GF-D8 (cell line): Measurements from ENCODE around the gene CTNNBIP1.

ENCODE experiments used
- DNase-seq: peaks from one replicate; lab custom pipeline; 2025; lab: John Stamatoyannopoulos, UW

CTNNBIP1 gene

DNA sequence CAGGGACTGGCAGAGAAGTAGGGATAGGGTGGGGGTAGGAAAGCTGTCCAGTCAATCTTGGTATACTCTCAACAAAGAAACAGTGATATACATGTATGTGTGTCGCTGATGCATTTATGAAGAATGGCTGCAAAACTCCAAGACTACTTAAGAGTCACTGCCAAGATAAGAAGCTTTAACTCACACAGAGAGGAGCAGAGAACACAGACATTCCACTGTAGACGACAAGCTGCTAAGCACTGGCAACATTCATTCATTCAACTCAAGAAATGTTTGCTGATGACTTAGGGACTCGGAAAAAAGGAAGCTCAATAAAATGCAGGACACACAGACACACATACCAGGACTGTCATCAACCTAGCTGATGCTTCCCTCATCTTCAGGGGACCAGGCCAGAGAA is 5.5 kb downstream of the CTNNBIP1 start:
- DNase-seq, result no peak

DNA sequence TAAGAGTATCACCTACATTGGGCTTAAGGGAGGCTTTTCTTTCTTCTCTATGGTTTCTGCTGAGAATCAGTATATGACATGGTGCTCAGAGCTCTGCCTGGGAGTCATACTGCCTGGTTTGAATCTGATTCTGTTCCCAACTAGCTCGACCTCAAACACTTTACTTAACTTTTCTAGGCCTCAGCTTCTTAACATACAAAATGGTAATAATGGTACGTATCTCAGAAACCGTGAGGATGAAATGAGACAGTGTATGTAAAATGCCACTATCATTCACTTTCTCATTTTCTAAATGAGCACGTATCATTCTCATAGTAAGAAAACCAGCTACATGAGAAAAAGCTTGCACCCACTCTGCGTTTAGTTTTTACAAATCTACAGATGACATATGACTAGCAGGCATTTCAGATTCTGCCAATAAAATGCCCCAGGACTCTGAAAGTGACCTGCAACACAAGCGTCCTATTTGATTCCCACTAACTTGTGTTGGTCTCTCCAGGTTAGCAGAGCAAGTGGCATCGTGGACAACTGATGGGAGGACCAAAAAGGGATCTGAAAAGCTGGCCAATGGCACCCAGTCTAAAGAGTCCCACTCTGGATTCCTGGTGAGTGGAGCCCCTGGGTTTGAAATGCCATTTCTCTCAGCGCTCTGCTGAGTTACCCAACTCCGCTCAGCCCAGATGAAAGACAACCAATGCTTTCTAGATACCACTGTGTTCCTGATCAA is 6.1 kb downstream of the CTNNBIP1 start:
- DNase-seq, result no peak

DNA sequence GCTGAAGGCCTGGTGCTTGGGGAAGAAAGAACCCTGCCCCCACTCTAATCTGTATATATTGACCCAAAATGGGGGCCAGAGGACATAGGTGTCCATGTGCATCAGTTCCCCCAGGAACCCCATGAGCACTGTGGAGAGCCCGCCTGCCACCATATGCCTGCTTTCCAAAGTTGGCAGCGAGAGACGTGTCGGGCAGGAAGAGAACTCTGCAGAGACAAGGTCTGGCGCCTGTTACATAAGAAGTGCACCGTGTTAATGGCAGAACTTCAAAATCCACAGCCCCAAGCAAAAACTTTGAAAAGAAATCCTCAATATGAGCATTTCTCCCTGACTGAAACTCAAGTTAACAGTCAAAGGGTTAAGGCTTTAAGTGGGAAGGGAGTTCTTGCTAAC is 8.0 kb downstream of the CTNNBIP1 start:
- DNase-seq, result no peak

DNA sequence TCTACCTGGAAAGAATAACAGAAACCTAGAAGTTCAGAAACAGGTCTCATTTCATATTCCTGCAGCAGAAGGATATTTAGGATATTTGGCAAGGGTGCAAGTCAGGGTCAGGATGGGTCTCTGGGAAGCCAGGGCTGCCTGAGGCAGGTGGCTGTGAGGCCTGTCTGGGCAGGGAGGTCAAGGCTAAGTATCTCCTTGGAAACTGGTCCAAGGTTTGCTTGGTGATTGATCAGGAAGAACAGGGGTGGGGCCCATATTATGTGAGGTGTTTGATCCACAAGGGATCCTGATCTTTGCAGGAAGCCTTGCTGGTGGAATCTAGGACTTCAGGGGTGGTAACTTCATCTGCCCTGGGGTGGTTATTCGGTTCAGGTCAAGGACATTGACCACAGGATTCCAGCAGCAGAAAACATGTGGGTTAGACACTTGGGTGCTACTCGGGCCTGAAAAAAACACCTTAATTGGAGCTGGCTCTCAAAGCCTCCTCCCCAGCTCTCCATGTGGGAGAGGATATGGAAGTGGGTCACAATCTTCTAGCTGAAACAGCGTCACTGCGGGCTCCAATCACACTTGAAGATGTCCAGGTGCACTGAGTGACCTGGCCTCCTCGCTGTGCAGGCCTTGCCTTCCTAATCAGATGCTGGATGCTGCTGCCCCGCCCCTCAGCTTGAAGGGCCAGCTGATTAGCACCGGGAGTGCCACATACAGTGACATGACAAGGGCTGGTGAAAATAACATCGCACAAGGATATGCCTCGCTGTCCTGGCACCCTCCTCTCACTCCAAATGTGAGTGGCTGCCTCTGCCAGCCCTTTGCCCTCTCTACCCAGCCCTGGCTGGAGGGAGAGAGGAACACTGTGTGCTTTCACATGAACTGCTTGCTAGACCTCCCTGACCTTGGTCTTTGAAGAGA is 8.7 kb downstream of the CTNNBIP1 start:
- DNase-seq, result no peak

DNA sequence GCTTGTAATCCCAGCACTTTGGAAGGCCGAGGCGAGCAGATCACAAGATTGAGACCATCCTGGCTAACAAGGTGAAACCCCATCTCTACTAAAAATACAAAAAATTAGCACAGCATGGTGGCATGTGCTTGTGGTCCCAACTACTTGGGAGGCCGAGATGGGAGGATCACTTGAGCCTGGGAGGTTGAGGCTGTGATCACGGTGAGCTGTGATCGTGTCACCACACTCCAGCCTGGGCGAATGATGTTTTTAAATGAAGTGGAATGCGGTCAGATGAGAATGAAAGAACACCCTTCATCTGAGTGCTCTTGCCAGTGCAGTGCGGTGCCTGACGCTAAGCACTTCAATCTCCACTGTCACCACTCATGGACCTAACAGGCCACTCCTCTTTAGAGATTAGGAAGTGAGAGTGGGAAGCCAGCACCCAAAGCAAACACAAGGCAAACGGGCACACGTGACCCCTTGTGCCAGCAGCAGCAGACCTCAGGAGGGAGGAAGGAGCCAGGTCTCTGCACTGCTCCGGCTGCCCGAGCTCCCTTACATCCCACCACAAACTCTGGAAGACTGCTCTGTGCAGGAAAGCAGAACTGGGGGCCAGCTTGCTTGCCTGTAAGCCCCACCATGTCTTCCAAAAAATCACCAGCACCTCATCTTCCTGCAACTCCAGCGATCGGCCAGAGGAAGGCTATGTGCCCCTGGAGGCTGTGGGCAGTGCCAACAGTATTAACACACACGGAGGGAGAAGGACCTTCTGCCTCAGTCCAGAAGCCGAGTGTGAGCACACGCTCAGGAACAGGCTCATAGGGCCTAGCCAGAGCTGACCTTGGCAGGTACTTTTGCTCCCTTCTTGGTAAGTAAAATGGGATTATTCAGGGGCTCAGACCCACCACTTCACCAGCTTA is 9.7 kb downstream of the CTNNBIP1 start:
- DNase-seq, result peak; percentile 69

DNA sequence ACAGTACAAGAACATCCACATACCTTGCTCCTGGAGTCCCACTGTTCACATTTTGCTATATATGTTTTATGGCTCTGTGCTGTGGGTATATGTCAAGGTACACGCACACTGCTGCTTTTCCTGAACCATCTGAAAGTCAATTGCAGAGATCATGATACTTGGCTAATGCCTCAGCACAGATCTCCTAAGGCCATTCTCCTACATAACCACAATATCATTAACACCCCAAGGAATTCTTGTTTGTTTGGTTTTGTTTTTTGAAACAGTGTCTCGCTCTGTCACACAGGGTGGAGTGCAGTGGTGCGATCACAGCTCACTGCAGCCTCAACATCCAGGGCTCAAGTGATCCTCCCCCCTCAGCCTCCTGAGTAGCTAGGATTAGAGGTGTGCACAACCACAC is 16.0 kb downstream of the CTNNBIP1 start:
- no peak for DNase-seq

DNA sequence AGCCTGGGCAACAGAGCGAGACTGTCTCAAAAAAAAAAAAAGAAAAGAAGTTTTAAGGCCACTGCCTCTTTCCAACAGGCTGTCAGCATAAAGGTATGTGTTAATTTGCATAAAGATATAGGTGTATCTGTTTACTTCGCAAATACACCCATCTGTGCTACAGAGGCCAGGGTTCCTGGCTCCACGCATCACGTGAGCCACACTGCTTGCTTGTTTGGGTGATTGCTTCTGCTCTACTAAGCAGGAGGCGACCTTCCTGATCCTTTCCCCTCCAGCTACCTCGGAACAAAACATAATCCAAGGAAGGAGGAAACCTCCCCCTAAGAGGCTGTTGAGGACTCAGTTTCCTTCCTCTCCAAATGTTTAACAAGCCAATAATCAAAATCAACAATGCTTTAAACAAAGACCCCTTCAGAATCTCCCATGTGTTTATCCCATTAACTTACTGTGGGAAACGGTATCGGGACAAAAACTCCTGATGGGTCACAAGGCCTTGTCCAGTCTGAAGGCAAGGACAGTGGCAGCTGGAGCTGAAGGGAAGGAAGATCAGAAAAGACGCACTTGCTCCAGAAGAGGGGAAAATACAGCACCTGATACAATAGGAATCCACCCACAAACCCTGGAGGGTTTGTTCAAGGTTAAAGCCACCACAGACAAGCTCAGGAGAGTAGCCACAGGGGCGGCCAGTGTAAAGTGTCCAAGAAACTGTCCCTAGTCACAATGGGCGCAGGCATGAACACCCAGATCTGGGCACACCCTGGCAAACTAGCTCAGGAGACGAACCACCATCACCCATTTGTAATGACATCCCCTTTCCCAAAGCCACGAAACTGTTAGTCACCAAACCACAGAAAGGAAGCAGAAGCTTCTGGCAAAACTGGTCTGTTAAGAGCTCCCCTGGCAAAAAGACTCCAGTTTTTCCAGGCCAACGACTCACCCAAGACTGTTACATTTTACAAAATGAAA is 17.2 kb downstream of the CTNNBIP1 start:
- DNase-seq, result peak; percentile 83

DNA sequence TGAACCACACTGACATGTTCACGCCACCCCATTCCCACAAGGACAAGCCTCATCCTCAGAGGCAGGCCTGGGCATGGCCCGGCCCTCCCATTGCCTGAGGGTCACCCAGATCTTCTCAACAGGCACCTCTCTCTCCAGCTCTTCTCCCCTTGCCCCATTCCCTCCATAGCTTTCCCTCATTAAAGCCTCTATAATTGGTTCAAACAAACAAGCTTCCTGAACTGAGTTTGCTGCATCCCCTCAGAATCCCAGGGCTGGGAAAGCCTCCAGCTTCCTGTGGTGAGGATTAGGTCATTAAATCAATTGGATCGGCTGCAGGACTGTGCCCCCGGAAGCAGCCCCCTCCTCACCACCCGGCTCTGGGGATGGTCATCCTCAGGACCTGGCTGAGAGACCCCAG is 18.9 kb downstream of the CTNNBIP1 start:
- DNase-seq, result no peak

DNA sequence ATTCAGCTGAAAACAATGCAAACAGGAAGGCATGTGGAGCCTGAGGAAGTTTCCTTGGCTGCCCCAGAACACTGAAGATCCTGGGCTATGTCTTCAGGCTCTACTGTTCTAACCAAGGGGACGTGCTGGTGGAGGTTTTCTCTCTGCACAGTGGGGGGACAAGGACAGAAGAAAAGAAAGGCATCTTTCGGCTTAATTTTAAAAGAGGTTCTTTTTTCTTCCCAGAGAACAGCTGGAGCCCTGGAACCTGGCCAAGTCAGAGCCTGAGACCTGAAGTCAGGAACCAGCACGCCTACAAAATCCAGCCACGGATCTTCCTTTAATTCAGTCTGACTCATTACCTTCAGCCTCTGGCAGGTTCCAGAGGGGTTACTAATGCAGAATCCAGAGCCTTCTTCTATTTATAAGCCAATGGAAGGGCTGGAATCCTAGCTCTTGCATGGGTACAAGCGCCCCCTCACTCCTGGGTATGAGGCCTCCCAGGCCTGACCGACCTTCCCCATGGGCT is 19.8 kb downstream of the CTNNBIP1 start:
- DNase-seq, result no peak

DNA sequence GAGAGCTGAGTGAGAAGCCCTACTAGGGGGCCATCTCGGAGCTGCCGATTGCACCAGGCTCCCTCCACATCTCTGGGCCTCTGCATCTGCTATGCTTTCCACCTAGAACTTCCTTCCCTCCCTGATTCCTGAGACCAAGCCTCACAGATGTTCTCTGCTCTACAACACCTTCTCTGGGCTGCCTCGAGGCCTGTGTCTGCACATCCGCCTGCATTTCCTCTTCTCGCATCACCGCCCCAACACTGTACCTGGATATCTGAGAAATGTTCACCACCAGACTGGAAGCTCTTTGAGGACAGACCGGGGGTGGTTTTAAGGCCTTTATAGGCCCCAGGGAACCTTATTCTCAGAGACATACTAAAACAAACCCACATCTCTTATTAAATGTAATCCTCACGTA is 20.7 kb downstream of the CTNNBIP1 start:
- no peak for DNase-seq

DNA sequence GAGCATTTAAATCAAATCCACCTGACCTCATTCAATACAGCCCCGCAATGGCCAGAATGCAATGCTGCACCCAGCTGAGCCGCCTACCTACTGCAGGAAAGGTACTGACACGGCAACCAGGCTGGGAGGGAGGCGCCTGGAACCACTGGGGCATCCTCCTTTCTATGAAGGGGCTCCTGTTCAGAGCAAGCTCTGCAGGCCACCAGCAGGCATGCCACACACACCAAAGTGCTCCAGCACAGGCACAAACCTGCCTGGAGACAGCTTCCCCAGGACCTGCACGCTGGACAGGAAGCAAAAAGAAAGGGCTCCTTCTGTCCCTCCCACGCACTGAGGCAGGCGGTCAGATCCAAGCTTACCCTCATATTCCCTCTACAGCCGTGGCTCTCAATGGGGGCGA is 21.2 kb downstream of the CTNNBIP1 start:
- no peak for DNase-seq

DNA sequence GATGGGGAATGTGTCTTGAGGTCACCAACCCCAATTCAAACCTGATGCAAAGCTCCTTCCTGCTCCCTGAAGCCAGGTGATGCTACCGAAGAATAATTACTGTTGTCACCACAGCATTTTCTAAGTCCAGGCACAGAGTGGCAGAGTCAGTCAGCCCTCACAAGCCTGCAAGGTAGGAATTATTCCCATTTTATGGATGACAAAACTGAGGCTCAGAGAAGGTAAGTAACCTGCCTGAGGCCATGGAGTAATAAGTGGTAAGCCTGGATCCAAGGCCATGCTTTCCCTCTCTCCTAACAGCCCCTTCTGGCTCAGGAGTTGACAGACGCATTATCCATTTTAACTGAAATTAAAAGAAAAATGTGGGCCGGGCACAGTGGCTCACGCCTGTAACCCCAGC is 23.0 kb downstream of the CTNNBIP1 start:
- DNase-seq, result no peak

DNA sequence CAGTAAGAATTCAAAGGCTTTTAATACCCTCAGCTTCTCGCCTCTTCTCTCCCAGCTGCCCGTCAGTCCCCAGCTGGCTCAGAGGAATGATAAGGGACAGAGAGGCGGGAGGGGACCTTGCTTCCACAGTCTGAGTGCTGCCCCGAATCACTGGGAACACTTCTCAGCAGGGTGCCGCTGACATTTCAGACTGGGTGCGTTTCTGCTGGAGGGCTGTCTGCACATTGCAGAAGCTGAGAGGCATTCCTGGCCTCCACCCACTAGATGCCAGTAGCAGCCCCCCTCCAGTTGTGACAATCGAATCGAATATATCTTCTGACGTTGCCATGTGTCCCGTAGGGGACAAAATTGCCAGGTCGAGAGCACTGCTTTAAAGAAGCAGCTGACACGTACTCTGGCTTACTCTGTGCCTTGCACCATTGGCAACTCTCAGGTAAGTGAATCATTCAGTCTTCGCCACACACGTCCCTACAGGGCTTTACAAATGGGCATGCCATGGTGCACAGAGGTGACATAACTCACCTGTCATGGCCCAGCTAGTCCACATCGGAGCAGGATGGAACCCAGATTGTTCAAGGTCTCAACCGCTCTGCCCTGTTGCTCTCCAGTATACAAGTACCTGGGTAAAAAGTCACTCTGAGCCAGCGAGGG is 23.9 kb downstream of the CTNNBIP1 start:
- no peak for DNase-seq

DNA sequence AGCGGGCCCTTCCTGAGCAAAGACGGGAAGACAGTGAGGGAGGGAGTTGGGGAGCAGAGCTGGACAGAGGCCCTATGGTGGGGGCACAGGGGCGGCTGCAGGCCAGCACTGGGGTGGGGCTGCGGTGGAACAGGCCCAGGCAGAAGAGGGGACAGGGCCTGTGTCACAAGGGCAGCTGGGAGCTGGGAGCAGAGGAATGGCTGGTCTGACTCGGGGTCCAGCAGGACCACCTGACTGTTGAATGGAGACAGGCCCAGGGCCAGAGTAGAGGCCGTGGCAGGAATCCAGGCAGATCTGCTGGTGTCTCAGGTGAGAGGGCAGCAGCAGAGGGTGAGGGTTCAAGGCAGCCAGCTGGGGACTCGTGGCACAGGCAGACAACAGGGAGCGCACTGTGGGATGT is 25.3 kb downstream of the CTNNBIP1 start:
- no peak for DNase-seq

DNA sequence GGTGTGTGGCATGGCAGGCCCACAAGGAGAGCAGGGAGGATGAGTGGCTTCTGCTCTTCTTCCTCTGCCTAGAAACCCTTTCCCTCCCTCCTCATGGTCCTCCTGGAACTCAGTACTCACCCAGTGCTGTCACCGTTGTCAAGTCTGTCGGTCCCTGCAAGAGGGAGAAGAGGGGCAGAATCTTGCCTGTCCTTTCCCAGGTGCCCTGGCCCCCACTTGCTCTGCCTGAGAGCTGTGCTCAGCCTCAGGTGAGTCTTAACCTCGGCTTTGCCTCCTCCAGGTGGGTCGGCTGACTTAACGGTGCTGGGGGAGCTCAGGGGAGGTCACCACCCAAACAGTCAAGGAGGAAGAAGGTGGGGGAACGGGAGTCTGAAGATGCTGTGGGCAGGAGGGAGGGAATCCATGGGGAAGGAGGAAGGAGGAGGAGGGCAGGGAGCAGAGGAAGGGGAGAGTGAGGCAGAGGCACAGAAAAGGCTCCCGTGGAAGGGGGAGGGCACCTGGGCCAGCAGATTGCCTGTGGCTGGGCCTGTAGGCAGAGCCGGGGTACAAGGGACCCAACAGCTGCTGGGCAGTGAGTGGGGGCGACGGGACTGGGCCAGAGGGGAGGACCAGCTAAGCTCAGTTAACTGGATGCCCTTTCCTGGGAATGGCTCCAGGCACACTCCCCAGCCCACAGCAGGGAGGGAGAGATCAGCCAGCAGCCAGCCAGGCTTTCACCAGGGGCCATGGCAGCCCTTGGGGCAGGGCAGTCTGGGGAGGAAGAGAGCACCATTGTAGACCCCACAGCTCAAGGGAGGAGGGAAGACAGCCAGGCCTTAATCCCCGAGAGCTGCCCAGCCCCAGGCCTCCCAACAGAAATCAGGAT is 26.3 kb downstream of the CTNNBIP1 start:
- DNase-seq, result no peak

DNA sequence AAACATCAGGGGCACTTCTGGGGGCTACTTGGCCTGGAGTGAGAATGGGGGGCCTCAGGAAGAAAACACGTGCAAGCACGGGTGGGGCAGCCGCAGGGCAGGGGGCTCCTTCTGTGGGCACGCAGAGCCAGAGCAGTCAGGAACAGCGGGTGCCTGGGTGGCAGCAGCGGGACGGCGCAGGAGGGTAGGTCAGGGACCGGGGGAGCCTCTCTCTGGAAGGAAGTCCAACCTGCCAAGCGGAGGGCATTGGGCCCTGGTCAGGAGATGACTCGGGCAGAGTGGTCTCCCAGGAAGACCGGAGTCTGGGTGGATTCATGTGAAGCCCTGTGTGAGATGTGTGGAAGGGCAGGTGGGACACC is 27.1 kb downstream of the CTNNBIP1 start:
- DNase-seq, result no peak

DNA sequence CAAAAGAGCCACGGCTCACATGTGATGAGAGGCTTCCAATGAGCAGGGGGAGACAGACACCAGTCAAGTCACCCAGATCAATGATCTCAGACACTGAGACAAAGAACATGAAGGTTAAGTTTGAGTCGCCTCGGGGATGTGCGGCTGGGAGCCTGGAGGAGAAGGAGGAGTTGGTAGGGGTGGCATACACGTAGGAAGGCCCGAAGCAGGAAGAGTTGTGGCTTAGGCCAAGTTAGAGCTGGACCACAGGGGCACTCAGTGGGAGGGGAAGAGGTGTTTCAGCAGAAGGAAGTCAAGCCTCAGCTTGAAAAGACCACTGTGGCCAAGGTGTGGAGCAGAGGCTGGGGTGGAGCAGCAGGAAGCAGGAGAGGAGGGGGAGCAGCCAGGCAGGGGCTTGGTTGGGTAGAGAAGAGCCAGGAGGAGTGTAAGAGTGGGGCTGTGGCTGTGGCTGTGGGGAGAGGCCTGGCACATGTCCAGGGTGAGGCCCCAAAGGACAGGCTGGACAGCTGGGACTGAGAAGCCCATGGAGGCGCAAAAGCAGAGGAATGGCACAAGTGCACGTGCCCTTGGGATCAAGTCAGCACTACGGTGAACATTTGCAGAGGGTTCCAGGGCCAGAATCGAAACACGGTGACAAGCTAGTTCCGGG is 27.6 kb downstream of the CTNNBIP1 start:
- DNase-seq, result no peak

DNA sequence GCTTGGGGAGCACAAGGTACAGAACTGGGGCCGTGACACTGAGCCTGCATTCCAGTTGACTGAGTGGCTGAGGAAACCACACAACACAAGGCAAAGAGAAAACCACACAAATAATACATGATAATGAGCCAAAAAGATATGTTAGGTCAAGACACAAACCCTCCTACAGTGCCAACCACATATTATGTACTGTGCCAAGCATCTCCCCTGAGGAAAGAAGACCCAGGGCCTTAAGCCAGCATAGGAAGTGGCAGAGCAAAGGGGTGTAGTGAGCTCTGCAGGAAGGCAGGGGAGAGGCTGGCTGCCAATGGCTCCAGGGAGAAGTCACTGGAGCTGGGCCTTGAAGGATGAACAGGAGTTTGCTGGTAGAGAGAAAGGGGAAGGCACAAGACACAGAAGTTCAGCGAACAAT is 28.2 kb downstream of the CTNNBIP1 start:
- DNase-seq, result peak; percentile 31

DNA sequence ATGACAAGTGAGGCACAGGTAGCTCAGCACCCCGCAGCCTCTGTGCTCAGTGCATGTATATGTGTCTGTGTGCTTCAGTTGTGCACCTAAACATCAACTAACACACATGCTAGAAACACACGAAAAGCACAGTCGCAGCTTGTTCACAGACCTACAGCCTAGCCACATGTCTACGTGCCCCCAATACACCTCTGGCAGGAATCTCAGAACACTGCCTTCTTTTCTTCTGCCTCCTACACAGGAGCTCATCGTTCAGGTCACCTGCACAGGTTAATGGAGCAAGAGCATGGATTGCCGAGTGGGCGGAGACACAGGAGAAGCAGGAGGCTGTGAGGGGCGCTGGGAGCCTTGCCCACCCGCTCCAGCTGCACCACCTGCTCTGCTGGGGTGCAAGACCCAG is 31.7 kb downstream of the CTNNBIP1 start:
- no peak for DNase-seq
